ENCODE data around the gene TMEM175.

DNA sequence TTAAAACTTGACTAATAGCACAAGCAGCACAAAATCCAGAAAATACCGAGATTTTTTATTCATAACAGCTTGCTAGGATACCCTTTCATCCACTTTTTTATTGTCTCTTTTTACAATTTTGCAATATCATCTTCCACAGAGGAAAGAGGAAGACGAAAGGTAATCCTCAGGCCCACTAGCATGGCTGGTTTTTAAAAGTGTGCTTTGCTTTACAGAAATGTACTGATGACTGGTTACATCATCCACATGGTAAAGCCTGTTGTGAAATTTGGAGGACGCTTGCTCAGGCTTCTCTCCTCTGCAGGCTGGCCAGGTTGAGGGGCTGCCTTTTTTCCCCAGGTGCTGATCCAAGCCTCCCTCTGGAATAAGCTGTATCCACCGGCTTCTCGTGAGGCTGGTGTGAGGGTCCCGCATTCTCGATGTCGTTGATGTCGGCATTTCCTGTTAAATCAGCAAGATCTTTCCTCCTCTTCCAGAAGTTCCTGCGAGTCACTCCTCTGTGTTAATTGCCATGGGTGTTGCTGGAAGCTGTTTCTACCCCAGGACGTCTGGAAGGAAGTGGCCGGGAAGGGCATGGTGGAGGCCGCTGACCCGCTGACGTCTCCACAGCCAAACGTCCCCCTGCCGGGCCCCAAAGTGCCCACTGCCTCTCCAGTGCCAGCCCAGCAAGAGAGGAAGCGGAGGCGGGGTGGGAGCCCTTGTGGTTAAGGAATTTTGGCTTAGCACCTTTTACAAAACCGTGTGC is 46.9 kb downstream of the TMEM175 start:
- TF ChIP-seq, protein P1, sequence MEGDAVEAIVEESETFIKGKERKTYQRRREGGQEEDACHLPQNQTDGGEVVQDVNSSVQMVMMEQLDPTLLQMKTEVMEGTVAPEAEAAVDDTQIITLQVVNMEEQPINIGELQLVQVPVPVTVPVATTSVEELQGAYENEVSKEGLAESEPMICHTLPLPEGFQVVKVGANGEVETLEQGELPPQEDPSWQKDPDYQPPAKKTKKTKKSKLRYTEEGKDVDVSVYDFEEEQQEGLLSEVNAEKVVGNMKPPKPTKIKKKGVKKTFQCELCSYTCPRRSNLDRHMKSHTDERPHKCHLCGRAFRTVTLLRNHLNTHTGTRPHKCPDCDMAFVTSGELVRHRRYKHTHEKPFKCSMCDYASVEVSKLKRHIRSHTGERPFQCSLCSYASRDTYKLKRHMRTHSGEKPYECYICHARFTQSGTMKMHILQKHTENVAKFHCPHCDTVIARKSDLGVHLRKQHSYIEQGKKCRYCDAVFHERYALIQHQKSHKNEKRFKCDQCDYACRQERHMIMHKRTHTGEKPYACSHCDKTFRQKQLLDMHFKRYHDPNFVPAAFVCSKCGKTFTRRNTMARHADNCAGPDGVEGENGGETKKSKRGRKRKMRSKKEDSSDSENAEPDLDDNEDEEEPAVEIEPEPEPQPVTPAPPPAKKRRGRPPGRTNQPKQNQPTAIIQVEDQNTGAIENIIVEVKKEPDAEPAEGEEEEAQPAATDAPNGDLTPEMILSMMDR (IDR thresholded peaks at IDR 0.05), result no peak
- no peak for TF ChIP-seq EZH2 (IDR thresholded peaks at IDR 0.05; ENCODE audit: borderline replicate concordance, insufficient read depth, low read depth, low read length, poor library complexity, severe bottlenecking)
